GM12878 (cell line): ENCODE data around the gene THYN1. TPM values are rescaled to one million over a fixed set of nuclear protein-coding genes. Genes with fewer than 3 reads are reported as not detected.

ENCODE experiments used
- ATAC-seq: fragments of 200-7000 bp; cut with Tn5 transposase; 3 replicates; pipeline ENCODE4 v1.9.1; 2020; ENCODE audit warnings: mild to moderate bottlenecking, moderate library complexity
- BruUV-seq: library from RNA; stranded (reverse); fragments of 400-500 nt; replicated peaks from 2 replicates; lab custom pipeline; 2021; lab: Mats Ljungman, UMichigan
- CTCF ChIA-PET: fragments of 300-600 bp; sonication (Branson Sonifier 250); formaldehyde crosslinking; extraction: SDS; loops from one replicate; lab custom pipeline; 2021; ENCODE audit warnings: inconsistent platforms; lab: Yijun Ruan, JAX
- POLR2A ChIA-PET: fragments of 350-600 bp; formaldehyde crosslinking; extraction: SDS; loops from one replicate; lab custom pipeline; 2021; ENCODE audit warnings: inconsistent platforms; lab: Charles Lee
- RAD21 ChIA-PET: fragments of 300-600 bp; sonication (Branson Sonifier 250); formaldehyde crosslinking; loops from one replicate; lab custom pipeline; 2023; ENCODE audit warnings: antibody characterized with exemption; ENCODE audit not compliant: unreplicated experiment; lab: Charles Lee
- SMC1A ChIA-PET: fragments of 300-600 bp; sonication (Branson Sonifier 250); formaldehyde crosslinking; loops from one replicate; lab custom pipeline; 2023; ENCODE audit not compliant: unreplicated experiment, uncharacterized antibody; lab: Charles Lee
- DNase-seq: peaks from one replicate; pipeline ENCODE4 v3.0.0-alpha.2; 2011; ENCODE audit warnings: low read depth, low spot score
- FAIRE-seq: peaks from 3 replicates; lab custom pipeline; 2011; peaks lifted over from hg19 to GRCh38; lab: Jason Lieb, UNC
- H2AFZ ChIP-seq: 2 replicates; pipeline ENCODE4 v1.6.0; 2011; ENCODE audit warnings: low read depth, low read length, control low read depth; ENCODE audit not compliant: control insufficient read depth
- H3K27ac ChIP-seq: 2 replicates; pipeline ENCODE4 v1.5.1; 2011; ENCODE audit warnings: control low read depth; ENCODE audit not compliant: control insufficient read depth, insufficient read depth
- H3K27me3 ChIP-seq, 2 experiments: replicated peaks in 1 of 2; 2 replicates each; pipeline versions ENCODE4 v1.6.0 to v1.6.1; 2011; ENCODE audit warnings: low read length in 1 of 2; ENCODE audit not compliant: control insufficient read depth in 2 of 2, insufficient read depth in 2 of 2
- H3K36me3 ChIP-seq, 2 experiments: 2 replicates each; pipeline ENCODE4 v1.5.1; 2011; ENCODE audit warnings: low read length in 1 of 2; ENCODE audit not compliant: control insufficient read depth in 2 of 2, insufficient read depth in 2 of 2
- H3K4me1 ChIP-seq: 2 replicates; pipeline ENCODE4 v1.6.1; 2011; ENCODE audit warnings: mild to moderate bottlenecking, low read length, moderate library complexity, mixed read lengths; ENCODE audit not compliant: control insufficient read depth, insufficient read depth
- H3K4me2 ChIP-seq: 2 replicates; pipeline ENCODE4 v1.6.0; 2011; ENCODE audit warnings: control low read depth; ENCODE audit not compliant: control insufficient read depth, insufficient read depth
- H3K4me3 ChIP-seq: fragments of 200-600 bp; sonication (generic); 2 replicates; pipeline ENCODE4 v1.5.1; 2016
- H3K79me2 ChIP-seq: 2 replicates; pipeline ENCODE4 v1.6.0; 2011; ENCODE audit warnings: low read length; ENCODE audit not compliant: control insufficient read depth, insufficient read depth
- H3K9ac ChIP-seq: 2 replicates; pipeline ENCODE4 v1.8.0; 2011; ENCODE audit warnings: low read length, control low read depth, mixed read lengths; ENCODE audit not compliant: control insufficient read depth, insufficient read depth
- H3K9me3 ChIP-seq: replicated peaks from 3 replicates; pipeline ENCODE4 v1.5.1; 2011; ENCODE audit warnings: mild to moderate bottlenecking, low read length; ENCODE audit not compliant: control insufficient read depth, insufficient read depth
- H4K20me1 ChIP-seq: 2 replicates; pipeline ENCODE4 v1.6.0; 2011; ENCODE audit not compliant: control insufficient read depth, insufficient read depth
- BCL3 ChIP-seq: IDR thresholded peaks from 2 replicates; pipeline ENCODE4 v1.6.1; 2011; ENCODE audit warnings: borderline replicate concordance, low read depth, mild to moderate bottlenecking, moderate library complexity, low read length; ENCODE audit not compliant: insufficient read depth, poor library complexity, severe bottlenecking
- CEBPB ChIP-seq, 2 experiments: fragments of 150-350 bp in 1 of 2; IDR thresholded peaks; 2 replicates each; pipeline ENCODE4 v1.6.1; 2012 to 2014; ENCODE audit warnings: low read depth in 2 of 2, low read length in 2 of 2, borderline replicate concordance in 1 of 2, inconsistent platforms in 1 of 2
- CTCF ChIP-seq, 3 experiments: IDR thresholded peaks in 2 of 3; conservative IDR thresholded peaks in 1 of 3; 2 replicates each; pipeline ENCODE4 v1.5.1; 2011; ENCODE audit warnings: low read depth in 3 of 3, low read length in 3 of 3, mild to moderate bottlenecking in 3 of 3, control low read depth in 2 of 3, moderate library complexity in 2 of 3, inconsistent platforms in 1 of 3, mixed read lengths in 1 of 3; ENCODE audit not compliant: control insufficient read depth in 2 of 3, insufficient read depth in 1 of 3; ENCODE audit errors: extremely low read depth in 1 of 3
- ELK1 ChIP-seq: IDR thresholded peaks from 2 replicates; pipeline ENCODE4 v1.6.1; 2012; ENCODE audit warnings: low read depth, low read length, improper control_type of control experiment
- MTA2 ChIP-seq: fragments of 450-650 bp; IDR thresholded peaks from 2 replicates; pipeline ENCODE4 v1.6.1; 2016; ENCODE audit warnings: low read depth, mild to moderate bottlenecking, moderate library complexity
- RAD51 ChIP-seq: fragments of 450-650 bp; IDR thresholded peaks from 2 replicates; pipeline ENCODE4 v1.6.1; 2016; ENCODE audit warnings: moderate library complexity, mild to moderate bottlenecking, inconsistent platforms
- SMAD5 ChIP-seq: IDR thresholded peaks from 2 replicates; pipeline ENCODE4 v1.6.1; 2016; ENCODE audit warnings: antibody characterized with exemption, low read depth
- WGBS: methylation state at CpG from one replicate; pipeline ENCODE4 v1.1.6; 2016; ENCODE audit warnings: low lambda C conversion rate; ENCODE audit not compliant: insufficient replicate concordance, insufficient coverage; ENCODE audit errors: missing lambda C conversion rate; 5-methylcytosine and 5-hydroxymethylcytosine counted together
- in situ Hi-C: fragments of 300-500 bp; cut with MboI; formaldehyde crosslinking; loops from 9 replicates; pipeline ENCODE4 v1.14.3; 2018; ENCODE audit warnings: mixed read lengths
- intact Hi-C: fragments of 100-400 bp; cut with micrococcal nuclease; formaldehyde crosslinking; loops from one replicate; pipeline ENCODE4 v1.14.2; 2022; ENCODE audit not compliant: unreplicated experiment
- polyA plus RNA-seq, 11 experiments: library from polyadenylated mRNA; depleted of rRNA in 4 of 11; unstranded in 6 of 11; stranded (reverse) in 5 of 11; fragments of >200 nt; fragmentation: Nextera tagmentation in 4 of 11; fragmentation: Illumina TruSeq in 1 of 11; extraction: Ambion mirVana in 4 of 11; extraction: Trizol in 1 of 11; gene quantifications; 1 replicate in 1 of 11; 2 replicates in 10 of 11; pipeline versions ENCODE4 v1.2.1 to v1.2.3, GENCODE V29; 2011 to 2016; ENCODE audit warnings: inconsistent platforms in 2 of 11, missing spikeins in 2 of 11, low read depth in 1 of 11
- total RNA-seq, 4 experiments: library from RNA; depleted of rRNA in 3 of 4; stranded (reverse); fragments of >200 nt in 3 of 4; fragmentation: Illumina TruSeq in 1 of 4; extraction: Trizol in 1 of 4; gene quantifications; 2 replicates each; pipeline versions ENCODE4 v1.2.1 to v1.2.3, GENCODE V29; 2013 to 2021

THYN1 gene
- total and polyA plus RNA-seq, 10 of the 15 experiments (the other 5 are each of a cell fraction or from before 2014, with no cell fraction given) = 45.7 to 221 (median 96.3) TPM

GRCh38 chr11:134226806-134227325 lies 26.3 kb downstream of the THYN1 start (continued):
- no peak for TF ChIP-seq BCL3
- no peak for TF ChIP-seq CEBPB (IDR thresholded peaks at IDR 0.05; ENCODE audit: borderline replicate concordance in 1 of 2, low read depth in 2 of 2, low read length in 2 of 2)
- TF ChIP-seq CTCF (IDR thresholded peaks at IDR 0.05 in 2 of 3, conservative IDR thresholded peaks at IDR 0.05 in 1 of 3; ENCODE audit: control insufficient read depth in 2 of 3, extremely low read depth in 1 of 3, insufficient read depth in 1 of 3, low read depth in 3 of 3, low read length in 3 of 3) = no peak

- Histone ChIP-seq H3K9me3 (no peaks in the 10 kb centered on the region), H3K79me2 (peaks cover 29% of the 10 kb centered on the region), H3K27ac (peak overlapping the region; percentile 18; the same call in 1 of the 2 replicates), H3K27me3 (no peaks in the 10 kb centered on the region), H3K9ac (peak overlapping the region; percentile 60), H4K20me1 (peaks cover 14% of the 10 kb centered on the region; the same call in 1 of the 2 replicates), H3K4me2 (peak overlapping the region; percentile 96), H3K36me3 (no peaks in the 10 kb centered on the region; a peak in 2 of 4 replicates), H3K4me1 (peaks cover 28% of the 10 kb centered on the region), H3K4me3 (peak overlapping the region; percentile 74), H2AFZ (peak overlapping the region; percentile 97)
- ATAC-seq (peak; percentile 1; the same call in 2 of the 3 replicates), DNase-seq (no peak), FAIRE-seq (no peak)
- ChIA-PET RAD21 (interaction anchor here (1.1 to 1.6 kb wide), 3 partner anchors 16 to 51 kb away, joined by 3 read pairs; partner anchors contain the start of gene GLB1L3), SMC1A (interaction anchor here (0.9 to 1.2 kb wide), 4 partner anchors 13 to 27 kb away, joined by 3 to 4 read pairs (median 4); no protein-coding TSS in a partner anchor), POLR2A (interaction anchor here (0.9 to 1.9 kb wide), 4 partner anchors 26 to 30 kb away, joined by 3 to 8 read pairs (median 3); partner anchors contain the start of genes ACAD8 and THYN1), CTCF (interaction anchor here (1.1 to 2.5 kb wide), 5 partner anchors 9 to 37 kb away, joined by 3 to 9 read pairs (median 5); no protein-coding TSS in a partner anchor)
- in situ Hi-C loops (no loop called here), intact Hi-C loops (loop anchor here (2.0 kb wide), 1 partner anchor 28 kb away; the partner anchor contains the start of genes ACAD8 and THYN1)
- WGBS = 2% methylated on average over 86 of the region's 93 CpGs
- BruUV-seq = no TSS peak
- TF ChIP-seq MTA2 = no peak
- TF ChIP-seq RAD51 = no peak
- TF ChIP-seq ELK1 = no peak
- TF ChIP-seq CTCF (IDR thresholded peaks at IDR 0.05 in 2 of 3, conservative IDR thresholded peaks at IDR 0.05 in 1 of 3; ENCODE audit: control insufficient read depth in 2 of 3, extremely low read depth in 1 of 3, insufficient read depth in 1 of 3, low read depth in 3 of 3, low read length in 3 of 3) = no peak
- no peak for TF ChIP-seq SMAD5
These were observed 28.2 kb downstream of the THYN1 start for GRCh38 chr11:134224710-134225664.
